GM19372 (cell line): Measurements from ENCODE around the gene RHOXF2.
"Not testable (repeated sequence)": the region's sequence is repeated elsewhere in the genome, so short reads cannot be mapped to it uniquely, and the experiment has no call there.

Experiments used
- ATAC-seq: cut with Tn5 transposase; IDR thresholded peaks from one replicate; pipeline ENCODE4 v1.9.1; 2021; ENCODE audit warnings: mild to moderate bottlenecking, low read depth, moderate library complexity; ENCODE audit not compliant: unreplicated experiment

Gene RHOXF2, protein sequence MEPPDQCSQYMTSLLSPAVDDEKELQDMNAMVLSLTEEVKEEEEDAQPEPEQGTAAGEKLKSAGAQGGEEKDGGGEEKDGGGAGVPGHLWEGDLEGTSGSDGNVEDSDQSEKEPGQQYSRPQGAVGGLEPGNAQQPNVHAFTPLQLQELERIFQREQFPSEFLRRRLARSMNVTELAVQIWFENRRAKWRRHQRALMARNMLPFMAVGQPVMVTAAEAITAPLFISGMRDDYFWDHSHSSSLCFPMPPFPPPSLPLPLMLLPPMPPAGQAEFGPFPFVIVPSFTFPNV

GRCh38 chrX:120158313-120158712 is at the start of gene RHOXF2:
Gene RHOXF2, plus strand, starts transcription at chrX:120158613. Its CDS starts 138 bp downstream, at chrX:120158751.
- not testable (repeated sequence) for ATAC-seq

DNA sequence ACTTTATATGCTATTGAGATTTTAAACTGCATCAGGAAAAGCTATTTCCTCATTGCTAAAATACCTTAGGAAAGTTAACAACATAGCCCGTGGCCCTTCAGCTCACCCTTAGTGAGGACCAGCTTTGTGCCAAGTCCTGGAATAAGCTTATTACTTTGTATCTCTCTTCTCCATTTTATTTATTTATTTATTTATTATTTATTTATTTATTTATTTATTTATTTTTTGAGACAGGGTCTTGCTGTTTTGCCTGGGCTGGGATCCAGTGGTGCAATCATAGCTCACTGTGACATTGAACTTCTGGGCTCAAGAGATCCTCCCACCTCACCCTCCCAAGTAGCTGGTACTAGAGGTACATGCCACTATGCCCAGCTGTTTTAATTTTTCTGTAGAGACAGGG is 49.0 kb upstream of the RHOXF2 start:
- no peak for ATAC-seq

DNA sequence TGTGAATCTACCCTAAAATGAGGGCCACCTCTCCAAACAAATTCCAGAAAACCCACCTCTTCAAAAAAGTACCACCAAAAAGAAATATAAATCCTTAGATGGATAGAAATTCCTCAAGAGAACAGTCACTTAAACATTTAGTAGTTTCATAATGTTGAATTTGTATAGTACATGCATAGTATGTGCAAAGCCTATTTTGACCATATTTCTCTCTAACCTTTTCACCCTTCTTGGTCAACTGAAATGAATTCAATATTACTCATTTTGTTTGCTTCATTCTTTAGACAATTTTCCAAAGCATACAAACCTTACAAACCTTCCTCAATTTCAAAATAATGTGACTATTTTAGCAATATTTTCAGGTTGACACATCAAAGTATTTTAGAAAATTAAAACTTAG is 46.8 kb upstream of the RHOXF2 start:
- ATAC-seq, result no peak

- no peak for ATAC-seq
These were observed 42.9 kb upstream of the RHOXF2 start, which contains the start of gene RHOXF1 for GRCh38 chrX:120115438-120115963. Gene RHOXF1, minus strand, starts transcription at chrX:120115913. Its CDS starts 51 bp downstream, at chrX:120115862.

DNA sequence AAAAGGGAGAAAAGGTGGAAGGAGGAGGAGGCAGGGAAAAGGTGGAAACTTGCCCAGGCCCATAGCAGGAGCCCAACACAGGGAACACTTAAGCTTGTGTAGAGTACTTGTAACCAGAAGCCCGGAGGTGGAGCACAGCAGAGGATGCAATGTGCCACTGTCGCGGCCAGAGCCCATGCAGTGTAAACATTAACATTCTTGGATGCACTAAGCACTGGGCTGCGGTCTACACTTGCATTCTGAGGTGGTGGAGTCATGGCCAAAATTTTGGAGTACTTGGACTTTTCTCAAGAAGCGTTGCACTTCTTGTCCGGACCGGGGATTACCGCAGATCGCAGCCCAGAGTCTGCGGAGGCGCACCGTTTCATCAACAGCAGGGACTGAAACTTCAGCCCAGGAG is 38.2 kb upstream of the RHOXF2 start:
- no peak for ATAC-seq

- no peak for ATAC-seq
These were observed 33.0 kb upstream of the RHOXF2 start for GRCh38 chrX:120125444-120125843.

GRCh38 chrX:120128306-120128846 is 30.0 kb upstream of the RHOXF2 start:
- not testable (repeated sequence) for ATAC-seq

DNA sequence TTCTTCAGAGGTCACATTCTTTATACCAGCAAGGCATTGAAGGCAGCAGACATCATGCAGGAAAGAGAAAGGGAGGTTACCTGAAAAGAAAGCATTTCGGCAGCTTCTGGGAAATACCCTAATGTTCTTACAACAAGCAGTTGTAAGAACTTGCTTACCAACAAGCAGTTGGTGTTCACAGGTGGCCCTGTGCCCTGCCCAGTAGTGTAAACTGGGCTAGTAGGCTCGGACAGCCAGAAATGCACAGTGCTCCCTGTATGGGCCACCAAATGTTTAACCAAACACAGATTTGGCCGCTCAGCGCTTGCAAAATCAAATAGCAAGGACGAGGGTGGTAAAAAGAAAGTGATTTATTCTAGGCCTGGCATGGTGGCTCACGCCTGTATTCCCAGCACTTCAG is 22.3 kb upstream of the RHOXF2 start:
- ATAC-seq, result no peak

- ATAC-seq, result no peak
These were observed 21.6 kb upstream of the RHOXF2 start for GRCh38 chrX:120136840-120137239.

- ATAC-seq, result no peak
These were observed 21.0 kb upstream of the RHOXF2 start for GRCh38 chrX:120137439-120137838.

DNA sequence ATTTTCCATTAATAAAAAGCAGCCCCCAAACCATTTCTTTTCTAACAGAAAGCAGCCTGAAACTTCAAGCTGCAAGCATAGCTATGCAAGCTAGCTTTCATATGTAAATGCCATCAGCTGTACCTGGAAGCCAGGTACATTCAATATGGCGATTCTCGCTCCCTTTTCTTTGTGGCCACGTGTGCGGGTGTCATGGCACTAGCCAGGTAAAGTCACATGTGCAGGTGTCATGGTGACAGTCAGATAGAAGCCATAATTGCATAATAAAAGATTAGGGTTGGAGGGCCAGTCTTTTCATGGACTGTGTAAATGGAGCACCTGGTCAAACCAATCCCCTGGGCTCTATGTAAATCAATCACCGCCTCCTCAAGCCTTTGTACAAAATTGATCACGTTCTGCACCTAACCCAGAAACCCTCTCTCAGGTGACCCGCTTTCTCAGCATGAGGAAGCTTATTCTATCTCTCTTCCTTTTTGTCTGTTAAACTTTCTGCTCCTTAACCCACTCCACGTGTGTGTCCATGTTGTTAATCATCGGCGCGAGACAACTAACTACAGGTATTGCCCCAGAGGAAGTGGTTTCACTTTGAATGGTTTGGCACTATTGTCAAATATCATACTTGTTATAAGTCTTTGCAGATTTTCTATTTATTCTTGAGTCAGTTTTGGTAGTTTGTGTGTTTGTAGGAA is 18.0 kb upstream of the RHOXF2 start:
- ATAC-seq, result no peak

GRCh38 chrX:120144178-120144844 is 14.1 kb upstream of the RHOXF2 start:
- ATAC-seq, result no peak

DNA sequence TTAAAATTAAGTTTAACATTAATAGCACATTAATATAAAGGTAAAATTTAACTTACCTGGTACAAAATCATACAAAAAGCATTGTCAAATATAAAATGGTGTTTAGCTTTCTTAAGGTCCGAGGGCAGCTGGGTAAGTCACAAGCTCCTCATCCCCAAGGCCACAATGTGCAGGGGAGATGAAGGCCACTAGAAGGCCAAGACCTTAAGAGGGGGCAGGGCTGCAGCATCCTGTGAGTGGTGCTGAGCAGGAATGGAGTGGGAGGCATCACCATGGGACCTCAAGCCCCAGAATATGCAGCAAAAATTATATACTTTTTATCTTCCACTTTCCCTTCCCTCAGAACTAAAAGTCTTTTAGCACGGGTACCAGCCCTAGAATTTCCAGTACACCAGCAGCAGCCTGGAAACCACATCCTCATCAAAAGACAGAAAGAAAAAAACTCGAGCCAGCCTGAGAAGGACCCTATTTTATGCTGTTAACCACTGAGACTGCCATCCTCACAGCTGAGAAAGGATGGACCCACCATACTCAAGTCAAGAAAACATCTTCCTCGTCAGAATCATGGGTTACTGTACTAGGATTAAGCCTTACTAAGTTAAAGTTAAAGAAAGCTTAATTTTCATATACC is 13.0 kb upstream of the RHOXF2 start:
- ATAC-seq, result no peak

- not testable (repeated sequence) for ATAC-seq
These were observed 12.1 kb upstream of the RHOXF2 start for GRCh38 chrX:120146323-120146722.

- no peak for ATAC-seq
These were observed 10.9 kb upstream of the RHOXF2 start for GRCh38 chrX:120147537-120147936.

DNA sequence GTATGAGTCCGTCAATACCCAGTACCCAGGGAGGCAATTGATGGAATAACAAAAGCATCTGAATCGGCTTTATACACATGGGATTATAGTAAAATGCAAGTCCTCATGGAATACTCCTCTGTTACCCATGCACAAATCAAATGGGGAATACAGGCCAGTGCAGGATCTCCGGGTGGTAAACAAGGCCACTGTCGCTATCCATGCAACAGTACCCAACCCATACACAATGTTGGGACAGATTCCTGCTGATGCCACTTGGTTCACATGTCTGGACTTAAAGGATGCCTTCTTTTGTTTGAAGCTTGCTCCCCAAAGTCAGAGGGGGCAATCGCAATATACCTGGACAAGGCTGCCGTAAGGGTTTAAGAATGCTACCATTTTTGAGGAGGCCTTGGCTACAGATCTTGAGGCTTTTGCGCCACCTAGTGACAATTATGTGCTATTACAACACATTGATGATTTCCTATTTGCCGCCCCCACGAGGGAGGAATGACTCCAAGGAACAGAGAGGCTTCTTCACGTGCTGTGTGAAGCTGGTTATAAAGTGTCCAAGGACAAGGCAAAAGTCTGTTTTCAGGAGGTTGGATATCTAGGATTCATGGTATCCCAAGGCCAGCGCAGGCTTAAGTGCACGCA is 8.2 kb upstream of the RHOXF2 start:
- not testable (repeated sequence) for ATAC-seq

DNA sequence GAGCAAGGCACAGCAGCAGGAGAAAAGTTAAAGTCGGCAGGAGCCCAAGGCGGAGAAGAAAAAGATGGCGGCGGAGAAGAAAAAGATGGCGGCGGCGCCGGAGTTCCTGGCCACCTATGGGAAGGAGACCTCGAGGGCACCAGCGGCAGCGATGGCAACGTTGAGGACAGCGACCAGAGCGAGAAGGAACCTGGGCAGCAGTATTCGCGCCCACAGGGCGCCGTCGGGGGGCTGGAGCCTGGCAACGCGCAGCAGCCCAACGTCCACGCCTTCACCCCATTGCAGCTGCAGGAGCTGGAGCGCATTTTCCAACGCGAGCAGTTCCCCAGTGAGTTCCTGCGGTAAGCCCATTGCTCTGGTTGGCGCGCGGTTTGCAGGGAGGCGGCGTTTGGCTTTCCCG is 673 bp downstream of the RHOXF2 start:
- not testable (repeated sequence) for ATAC-seq

DNA sequence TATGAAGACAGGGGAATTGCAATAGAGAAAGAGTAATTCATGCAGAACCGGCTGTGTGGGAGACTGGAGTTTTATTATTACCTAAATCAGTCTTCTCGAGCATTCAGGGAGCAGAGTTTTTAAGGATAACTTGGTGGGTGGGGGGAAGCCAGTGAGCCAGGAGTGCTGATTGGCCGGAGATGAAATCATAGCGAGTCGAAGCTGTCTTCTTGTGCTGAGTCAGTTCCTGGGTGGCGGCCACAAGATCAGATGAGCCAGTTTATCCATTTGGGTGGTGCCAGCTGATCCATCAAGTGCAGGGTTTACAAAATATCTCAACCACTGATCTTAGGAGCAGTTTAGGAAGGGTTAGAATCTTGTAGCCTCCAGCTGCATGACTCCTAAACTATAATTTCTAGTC is 34.8 kb downstream of the RHOXF2 start:
- not testable (repeated sequence) for ATAC-seq

DNA sequence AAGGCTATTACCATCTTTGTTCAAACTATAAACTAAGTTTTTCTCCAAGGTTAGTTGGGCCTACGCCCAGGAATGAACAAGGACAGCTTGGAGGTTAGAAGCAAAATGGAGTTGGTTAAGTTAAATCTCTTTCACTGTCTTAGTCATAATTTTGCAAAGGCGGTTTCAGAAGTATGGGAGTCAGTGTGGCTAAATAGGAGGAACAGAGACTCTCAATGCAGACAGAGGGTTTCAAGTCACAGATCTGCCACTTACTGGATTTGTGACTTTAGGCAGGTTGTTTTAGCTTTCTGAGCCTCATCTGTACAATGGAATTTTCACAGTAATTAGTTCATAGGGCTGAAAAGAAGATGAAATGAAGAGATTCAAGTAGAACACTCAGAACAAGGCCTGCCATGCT is 35.3 kb downstream of the RHOXF2 start:
- ATAC-seq, result not testable (repeated sequence)

DNA sequence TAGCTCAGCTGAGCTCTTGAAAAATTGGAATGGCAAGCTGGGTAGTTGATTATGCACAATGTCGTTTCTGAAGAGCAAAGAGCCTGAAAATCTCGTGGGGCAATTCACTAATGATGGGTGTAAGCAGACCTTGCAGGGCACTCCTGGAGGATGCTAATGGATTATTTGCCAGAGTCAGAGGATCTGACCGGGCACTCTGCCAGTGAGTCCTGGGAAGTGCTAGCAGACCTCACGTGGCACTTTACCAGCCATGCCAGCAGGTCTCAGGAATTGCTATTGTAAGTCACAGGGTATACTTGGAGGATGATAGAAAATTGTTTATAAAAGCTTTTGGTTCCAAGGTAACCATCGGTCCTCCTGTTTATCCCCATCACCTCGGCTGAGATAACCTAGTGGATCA is 37.4 kb downstream of the RHOXF2 start:
- ATAC-seq, result not testable (repeated sequence)
